Memory B cell (primary cell): ENCODE results near the gene TFR2.

Experiments used
- ATAC-seq: fragments of 150-1000 bp; cut with Tn5 transposase; 2 replicates; pipeline ENCODE4 v1.10.0; 2021; ENCODE audit warnings: low read depth, mild to moderate bottlenecking, moderate library complexity
- DNase-seq, 2 donors: peaks; one replicate each; pipeline ENCODE4 v3.0.0; 2022; ENCODE audit warnings: low spot score in 2 of 2
- H3K27ac Mint-ChIP-seq: one replicate; pipeline ENCODE4 v1.8.0; 2022; ENCODE audit warnings: mild to moderate bottlenecking, moderate library complexity, mixed read lengths
- H3K27me3 Mint-ChIP-seq: one replicate; pipeline ENCODE4 v1.8.0; 2022; ENCODE audit warnings: mixed read lengths
- H3K36me3 Mint-ChIP-seq: one replicate; pipeline ENCODE4 v1.8.0; 2022; ENCODE audit warnings: mild to moderate bottlenecking, mixed read lengths
- H3K4me1 Mint-ChIP-seq: one replicate; pipeline ENCODE4 v1.8.0; 2022; ENCODE audit warnings: mixed read lengths
- H3K4me3 Mint-ChIP-seq: one replicate; pipeline ENCODE4 v1.8.0; 2022; ENCODE audit warnings: mild to moderate bottlenecking, moderate library complexity, mixed read lengths
- H3K9me3 Mint-ChIP-seq: one replicate; pipeline ENCODE4 v1.8.0; 2022; ENCODE audit warnings: mixed read lengths

The TFR2 gene

DNA sequence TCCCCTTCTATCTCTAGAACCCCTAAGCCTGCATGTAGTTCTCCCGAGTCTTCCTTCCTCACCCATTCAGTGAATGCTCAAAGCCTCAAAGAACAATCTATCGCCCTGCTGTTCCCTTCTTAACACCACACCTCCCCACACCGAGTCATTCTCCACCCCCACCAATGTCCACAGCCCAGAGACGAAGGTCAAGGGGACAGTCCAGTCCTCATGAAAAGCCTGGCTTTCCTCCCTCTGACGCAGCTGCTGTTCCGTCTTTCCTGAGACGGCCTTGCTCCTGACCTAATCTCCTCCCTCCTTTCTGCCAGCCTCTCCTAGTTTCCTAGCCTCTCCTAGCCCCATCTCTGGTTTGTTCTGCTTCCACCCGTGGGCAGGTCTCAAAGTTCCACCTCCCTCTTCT is 19.8 kb downstream of the TFR2 start:
- Mint-ChIP-seq H3K4me1 (peaks cover 10% of the 10 kb centered on the region), H3K36me3 (peaks cover 2% of the 10 kb centered on the region), H3K4me3 (no peak overlapping the region), H3K27ac (no peak overlapping the region), H3K27me3 (no peaks in the 10 kb centered on the region), H3K9me3 (no peaks in the 10 kb centered on the region)
- ATAC-seq (no peak), DNase-seq (no peak)

DNA sequence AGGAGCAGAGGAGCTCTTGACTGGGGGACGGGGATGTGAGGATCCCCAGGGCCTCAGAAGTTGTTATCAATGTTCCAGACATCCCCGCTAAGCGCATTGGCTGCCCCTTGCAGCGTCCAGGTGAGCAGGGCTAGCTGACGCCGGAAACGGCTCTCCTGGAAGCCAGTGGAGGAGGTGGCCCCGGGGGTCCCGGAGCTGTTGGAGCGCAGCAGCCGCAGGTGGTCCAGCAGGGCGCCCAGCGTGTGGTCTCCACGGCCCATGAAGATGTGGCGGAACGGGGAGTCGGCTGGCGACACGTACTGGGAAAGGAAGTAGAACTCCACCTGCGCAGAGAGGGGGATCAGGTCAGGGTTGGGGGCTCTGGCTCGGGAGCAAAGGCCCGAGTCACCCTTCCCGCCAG is 20.5 kb downstream of the TFR2 start:
- DNase-seq = no peak
- no peak overlapping the region for H3K4me3 Mint-ChIP-seq
- H3K9me3 Mint-ChIP-seq = no peaks in the 10 kb centered on the region
- peaks cover 5% of the 10 kb centered on the region for H3K4me1 Mint-ChIP-seq
- no peak for ATAC-seq
- H3K27me3 Mint-ChIP-seq = no peaks in the 10 kb centered on the region
- peaks cover 2% of the 10 kb centered on the region for H3K36me3 Mint-ChIP-seq
- no peak overlapping the region for H3K27ac Mint-ChIP-seq

DNA sequence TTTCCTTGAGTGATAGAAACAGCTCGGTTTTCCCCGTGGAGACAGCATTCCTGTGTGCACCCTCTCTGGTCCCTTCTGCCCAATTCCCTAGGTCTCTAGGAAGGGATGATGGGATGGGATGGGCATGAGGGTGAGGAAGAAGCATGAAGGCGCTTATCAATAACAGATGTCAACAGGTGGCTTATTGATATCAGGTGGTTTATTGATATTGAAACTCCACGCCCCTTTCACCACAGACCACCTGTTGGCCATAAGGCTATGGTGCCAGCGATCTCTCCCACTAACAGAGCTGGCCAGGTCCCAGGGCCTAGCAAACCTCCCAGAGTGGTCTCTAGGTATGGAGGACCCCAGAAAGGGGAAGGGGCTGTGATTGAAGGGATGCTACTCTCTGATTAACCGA is 21.1 kb downstream of the TFR2 start:
- peaks cover under 1% of the 10 kb centered on the region for H3K4me1 Mint-ChIP-seq
- no peaks in the 10 kb centered on the region for H3K9me3 Mint-ChIP-seq
- no peak overlapping the region for H3K27ac Mint-ChIP-seq
- no peak for DNase-seq
- H3K4me3 Mint-ChIP-seq = no peak overlapping the region
- no peaks in the 10 kb centered on the region for H3K27me3 Mint-ChIP-seq
- peaks cover 2% of the 10 kb centered on the region for H3K36me3 Mint-ChIP-seq
- ATAC-seq = no peak

DNA sequence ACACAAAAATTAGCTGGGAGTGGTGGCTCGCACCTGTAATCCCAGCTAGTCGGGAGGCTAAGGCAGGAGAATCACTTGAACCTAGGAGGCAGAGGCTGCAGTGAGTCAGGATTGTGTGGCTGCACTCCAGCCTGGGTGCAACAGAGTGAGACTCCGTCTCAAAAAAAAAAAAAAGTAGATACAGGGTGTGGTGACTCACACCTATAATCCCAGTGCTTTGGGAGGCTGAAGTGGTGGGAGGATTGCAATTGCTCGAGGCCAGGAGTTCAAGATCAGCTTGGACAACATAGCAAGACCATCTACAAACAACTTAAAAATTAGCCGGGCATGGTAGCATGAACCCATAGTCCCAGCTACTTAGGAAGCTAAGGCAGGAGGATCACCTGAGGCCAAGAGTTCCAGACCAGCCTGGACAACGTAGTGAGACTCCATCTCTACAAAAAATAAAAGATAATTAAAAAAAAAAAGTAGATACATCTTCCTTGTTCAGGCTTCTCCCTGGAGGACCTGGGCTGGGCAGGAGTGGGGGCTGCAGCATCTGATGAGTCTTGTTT is 27.0 kb downstream of the TFR2 start:
- H3K4me3 Mint-ChIP-seq = no peak overlapping the region

DNA sequence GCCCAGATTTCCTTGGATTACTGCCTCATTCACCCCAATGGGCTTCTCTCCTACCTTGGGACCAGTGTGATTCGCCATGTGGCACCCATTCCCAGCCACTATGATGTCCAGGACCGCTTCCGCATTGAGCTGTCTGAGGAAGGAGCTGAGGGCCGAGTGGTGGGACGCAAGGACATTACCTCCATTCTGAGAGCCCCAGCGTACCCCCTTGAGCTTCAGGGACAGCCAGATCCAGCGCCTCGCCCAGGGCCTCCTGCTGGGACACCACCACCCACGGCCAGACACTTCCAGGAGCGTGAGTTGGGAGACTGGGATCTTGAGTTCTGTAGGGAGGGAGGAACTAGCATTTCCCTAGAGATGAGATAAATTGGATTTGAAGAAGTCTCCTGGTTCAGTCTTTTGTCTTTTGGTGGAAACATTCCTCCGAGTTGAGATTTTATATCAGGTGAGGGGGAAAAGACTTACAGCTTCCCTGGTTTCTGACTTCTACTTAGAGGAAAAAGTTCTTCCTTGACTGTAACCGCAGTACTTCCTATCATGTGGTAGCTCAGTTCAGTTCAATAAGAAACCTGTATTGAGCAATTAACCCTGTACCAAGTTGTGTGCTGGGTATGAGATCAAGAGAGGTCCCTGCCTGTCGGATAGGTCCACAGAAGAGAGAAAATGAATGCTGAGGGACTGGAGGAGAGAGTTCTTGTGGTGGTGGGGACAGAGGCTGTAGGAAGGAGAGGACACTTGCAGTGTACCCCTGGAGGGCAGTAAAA is 27.8 kb downstream of the TFR2 start:
- H3K4me1 Mint-ChIP-seq = peaks cover 3% of the 10 kb centered on the region
- no peaks in the 10 kb centered on the region for H3K27me3 Mint-ChIP-seq
- ATAC-seq = no peak
- H3K4me3 Mint-ChIP-seq = peak overlapping the region; percentile 77
- no peak for DNase-seq
- no peaks in the 10 kb centered on the region for H3K36me3 Mint-ChIP-seq
- H3K27ac Mint-ChIP-seq = no peak overlapping the region
- no peaks in the 10 kb centered on the region for H3K9me3 Mint-ChIP-seq

More for the DNA sequence above, 27.0 kb downstream of the TFR2 start:
- Mint-ChIP-seq H3K4me1 (peaks cover 3% of the 10 kb centered on the region), H3K27ac (no peak overlapping the region), H3K36me3 (no peaks in the 10 kb centered on the region), H3K27me3 (no peaks in the 10 kb centered on the region), H3K9me3 (no peaks in the 10 kb centered on the region)
- ATAC-seq = no peak
- no peak for DNase-seq

DNA sequence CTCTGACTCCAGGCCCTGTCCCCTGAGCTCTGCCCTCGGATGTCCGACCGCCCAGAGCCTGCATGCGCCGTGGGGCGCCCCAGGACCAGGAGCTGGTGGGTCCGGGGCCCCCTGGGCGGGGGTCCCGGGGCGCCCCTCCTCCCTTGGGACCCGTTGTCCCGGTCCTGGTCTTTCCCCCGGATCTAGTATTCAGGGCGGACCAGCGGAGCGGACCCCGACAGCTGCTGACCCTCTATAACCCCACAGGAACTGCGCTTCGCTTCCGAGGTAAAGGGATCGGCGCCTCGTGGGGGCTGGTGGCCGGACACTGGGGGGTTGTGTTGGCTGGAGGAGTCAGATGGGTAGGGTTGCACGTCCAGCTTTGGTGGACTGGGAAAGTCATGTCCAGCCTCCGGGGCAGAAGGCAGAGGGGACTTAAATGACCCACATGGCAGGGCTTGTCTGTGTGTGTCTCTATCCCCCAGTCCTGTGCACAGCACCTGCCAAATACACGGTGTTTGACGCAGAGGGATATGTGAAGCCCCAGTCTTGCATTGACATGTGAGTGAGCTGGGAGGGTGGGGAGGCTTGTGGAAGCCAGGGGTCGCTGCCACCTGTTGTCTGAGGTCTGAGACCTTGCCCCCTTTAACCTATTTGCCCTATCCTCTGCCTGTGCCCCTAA is 28.5 kb downstream of the TFR2 start:
- H3K27me3 Mint-ChIP-seq = no peaks in the 10 kb centered on the region
- DNase-seq (no peak), ATAC-seq (no peak)
- no peaks in the 10 kb centered on the region for H3K36me3 Mint-ChIP-seq
- peaks cover 3% of the 10 kb centered on the region for H3K4me1 Mint-ChIP-seq
- peak overlapping the region; percentile 98 for H3K27ac Mint-ChIP-seq
- no peaks in the 10 kb centered on the region for H3K9me3 Mint-ChIP-seq
- H3K4me3 Mint-ChIP-seq = peak overlapping the region; percentile 97

DNA sequence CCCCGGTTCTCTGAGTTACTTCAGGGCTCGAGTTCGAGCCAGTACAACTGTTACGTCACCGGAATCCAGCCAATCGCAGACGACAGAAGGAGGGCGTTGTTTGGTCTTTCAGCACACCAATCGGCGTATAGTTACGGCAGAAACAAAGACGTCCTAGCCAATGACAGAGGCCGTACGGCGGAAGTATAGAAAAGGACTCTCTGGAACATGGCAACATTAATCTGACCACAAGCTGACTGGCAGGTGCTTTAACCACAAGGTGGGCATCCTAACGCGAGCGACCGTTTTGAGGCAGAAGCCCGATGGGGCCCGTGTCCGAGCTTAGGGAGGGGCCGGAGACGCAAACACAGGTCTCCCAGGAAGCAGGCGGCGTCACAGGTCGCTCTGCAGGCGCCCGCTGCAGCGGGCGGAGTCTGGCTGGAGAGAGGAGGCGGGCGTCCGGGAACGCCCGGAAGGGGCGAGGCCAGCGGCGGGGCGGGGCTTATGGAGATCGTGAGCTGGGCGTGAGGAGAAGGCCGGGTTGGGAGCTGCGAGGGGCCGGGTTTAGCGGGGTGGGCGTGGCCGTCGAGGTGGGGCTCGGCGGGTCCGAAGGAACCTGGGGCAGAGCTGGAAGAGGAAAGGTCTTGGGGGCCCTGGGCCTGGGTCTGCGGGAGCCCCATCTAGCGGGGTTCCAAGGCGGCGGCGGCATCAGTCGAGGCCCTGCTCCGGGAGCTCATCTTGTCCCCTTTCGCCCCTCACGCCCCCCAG is 29.2 kb downstream of the TFR2 start, which contains the start of gene MOSPD3:
Gene MOSPD3 (plus strand): TSS at position 558 of the 747 bp plus-strand sequence. CDS start 252 bp downstream, outside the sequence.
- ATAC-seq (peak; percentile 87), DNase-seq (peak; percentile 98)
- no peaks in the 10 kb centered on the region for H3K9me3 Mint-ChIP-seq
- H3K4me1 Mint-ChIP-seq = peaks cover 4% of the 10 kb centered on the region
- H3K27me3 Mint-ChIP-seq = no peaks in the 10 kb centered on the region
- peak within 1 kb of the TSS; percentile 98 for H3K27ac Mint-ChIP-seq
- no peaks in the 10 kb centered on the region for H3K36me3 Mint-ChIP-seq
- H3K4me3 Mint-ChIP-seq = peak within 1 kb of the TSS; percentile 97

DNA sequence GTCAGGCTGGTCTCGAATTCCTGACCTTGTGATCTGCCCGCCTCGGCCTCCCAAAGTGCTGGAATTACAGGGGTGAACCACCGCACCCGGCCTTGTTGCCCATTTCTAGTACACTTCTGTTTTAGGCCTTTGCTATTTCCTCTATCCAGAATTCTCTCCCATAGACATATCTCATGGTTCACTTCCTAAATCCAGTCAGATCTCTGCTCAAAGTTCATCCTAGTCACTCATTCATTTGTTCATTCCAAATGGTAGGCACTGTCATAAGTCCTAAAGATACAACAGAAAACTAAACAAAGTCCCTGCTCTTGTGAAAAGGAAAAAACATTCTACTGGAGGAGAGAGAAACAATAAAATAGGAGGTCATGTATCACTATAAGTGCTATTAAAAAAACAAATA is 31.4 kb downstream of the TFR2 start:
- no peak for DNase-seq
- H3K27ac Mint-ChIP-seq = no peak overlapping the region
- no peaks in the 10 kb centered on the region for H3K27me3 Mint-ChIP-seq
- H3K4me1 Mint-ChIP-seq = peaks cover 12% of the 10 kb centered on the region
- H3K36me3 Mint-ChIP-seq = no peaks in the 10 kb centered on the region
- H3K9me3 Mint-ChIP-seq = no peaks in the 10 kb centered on the region
- no peak for ATAC-seq
- peak overlapping the region; percentile 0 for H3K4me3 Mint-ChIP-seq

DNA sequence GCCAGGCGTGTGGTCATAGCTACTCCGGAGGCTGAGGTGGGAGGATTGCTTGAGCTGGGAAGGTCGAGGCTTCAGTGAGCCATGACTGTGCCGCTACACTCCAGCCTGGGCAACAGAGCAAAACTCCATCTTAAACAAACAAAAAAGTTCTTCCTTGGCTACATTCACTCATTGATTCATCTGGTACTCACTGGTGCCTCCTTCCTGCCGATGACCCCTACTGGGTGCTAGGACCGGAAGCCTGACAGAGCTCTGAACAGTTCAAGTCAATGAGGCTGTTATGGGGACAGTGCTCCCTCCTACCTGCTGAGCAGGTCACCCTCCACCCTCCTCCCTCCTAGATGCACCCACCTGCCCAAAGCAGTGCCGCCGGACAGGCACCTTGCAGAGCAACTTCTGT is 34.2 kb downstream of the TFR2 start:
- no peak overlapping the region for H3K4me3 Mint-ChIP-seq

DNA sequence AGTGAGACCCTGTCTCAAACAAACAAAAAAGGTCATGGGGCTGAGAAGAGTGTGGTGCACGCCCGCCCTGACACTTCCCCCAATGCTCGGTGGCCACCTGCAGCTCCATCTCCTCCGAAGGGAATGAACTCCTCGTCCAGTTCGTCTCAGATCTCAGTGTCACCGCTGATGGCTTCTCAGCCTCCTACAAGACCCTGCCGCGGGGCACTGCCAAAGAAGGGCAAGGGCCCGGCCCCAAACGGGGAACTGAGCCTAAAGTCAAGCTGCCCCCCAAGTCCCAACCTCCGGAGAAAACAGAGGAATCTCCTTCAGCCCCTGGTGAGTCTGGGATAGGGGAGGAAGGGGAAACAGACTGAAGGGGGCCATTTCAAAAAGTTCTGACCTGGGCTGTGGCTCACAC is 35.0 kb downstream of the TFR2 start:
- no peak overlapping the region for H3K27ac Mint-ChIP-seq
- no peak overlapping the region for H3K4me3 Mint-ChIP-seq
- no peak for ATAC-seq

More for the DNA sequence above, 34.2 kb downstream of the TFR2 start:
- H3K9me3 Mint-ChIP-seq = no peaks in the 10 kb centered on the region
- ATAC-seq (no peak), DNase-seq (no peak)
- H3K27ac Mint-ChIP-seq = no peak overlapping the region
- H3K36me3 Mint-ChIP-seq = no peaks in the 10 kb centered on the region
- H3K27me3 Mint-ChIP-seq = no peaks in the 10 kb centered on the region
- peaks cover 17% of the 10 kb centered on the region for H3K4me1 Mint-ChIP-seq

DNA sequence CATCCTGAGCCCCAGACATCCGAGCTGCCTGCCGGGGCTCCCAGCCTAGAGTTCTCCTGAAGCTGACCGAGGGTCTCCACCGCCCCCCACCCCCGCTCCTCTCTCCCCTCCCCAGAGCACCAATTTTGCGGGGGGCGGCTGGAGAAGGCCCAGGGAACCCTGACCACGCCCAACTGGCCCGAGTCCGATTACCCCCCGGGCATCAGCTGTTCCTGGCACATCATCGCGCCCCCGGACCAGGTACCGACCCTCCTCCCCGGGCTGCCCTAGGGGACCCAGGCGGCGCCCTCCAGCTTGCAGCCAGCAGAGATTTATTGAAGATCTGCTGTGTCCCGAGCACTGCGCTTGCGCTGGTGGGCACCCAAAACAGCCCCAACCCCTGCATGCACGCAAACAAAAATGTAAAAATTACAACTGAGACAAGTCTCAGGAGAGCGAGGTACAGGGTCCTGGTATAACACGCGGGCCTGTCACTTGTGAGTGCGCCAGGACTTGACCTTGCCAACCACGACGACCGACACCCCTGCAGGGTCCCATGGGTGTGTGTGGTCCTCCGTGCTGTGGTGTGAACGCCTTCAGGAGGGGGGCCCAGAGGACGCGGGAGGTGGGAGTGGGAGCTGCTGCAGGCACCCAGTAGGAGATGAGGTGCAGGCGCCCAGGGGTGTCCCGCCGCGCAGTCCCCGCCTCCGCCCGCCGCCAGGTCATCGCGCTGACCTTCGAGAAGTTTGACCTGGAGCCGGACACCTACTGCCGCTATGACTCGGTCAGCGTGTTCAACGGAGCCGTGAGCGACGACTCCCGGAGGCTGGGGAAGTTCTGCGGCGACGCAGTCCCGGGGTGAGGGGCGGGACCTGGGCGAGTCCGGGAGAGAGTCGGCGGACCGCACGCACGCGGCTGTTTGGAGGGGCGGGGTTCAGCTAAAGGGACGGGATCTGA is 36.1 kb downstream of the TFR2 start:
- H3K36me3 Mint-ChIP-seq = no peaks in the 10 kb centered on the region
- peak overlapping the region; percentile 87 for H3K4me3 Mint-ChIP-seq
- peaks cover 17% of the 10 kb centered on the region for H3K4me1 Mint-ChIP-seq
- no peaks in the 10 kb centered on the region for H3K9me3 Mint-ChIP-seq
- H3K27ac Mint-ChIP-seq = peak overlapping the region; percentile 62
- no peaks in the 10 kb centered on the region for H3K27me3 Mint-ChIP-seq
- ATAC-seq (peak; percentile 27), DNase-seq (peak in 1 of 2 donors; percentile 37)

More for the DNA sequence above, 35.0 kb downstream of the TFR2 start:
- peaks cover 17% of the 10 kb centered on the region for H3K4me1 Mint-ChIP-seq
- DNase-seq = no peak
- H3K27me3 Mint-ChIP-seq = no peaks in the 10 kb centered on the region
- H3K36me3 Mint-ChIP-seq = no peaks in the 10 kb centered on the region
- no peaks in the 10 kb centered on the region for H3K9me3 Mint-ChIP-seq

DNA sequence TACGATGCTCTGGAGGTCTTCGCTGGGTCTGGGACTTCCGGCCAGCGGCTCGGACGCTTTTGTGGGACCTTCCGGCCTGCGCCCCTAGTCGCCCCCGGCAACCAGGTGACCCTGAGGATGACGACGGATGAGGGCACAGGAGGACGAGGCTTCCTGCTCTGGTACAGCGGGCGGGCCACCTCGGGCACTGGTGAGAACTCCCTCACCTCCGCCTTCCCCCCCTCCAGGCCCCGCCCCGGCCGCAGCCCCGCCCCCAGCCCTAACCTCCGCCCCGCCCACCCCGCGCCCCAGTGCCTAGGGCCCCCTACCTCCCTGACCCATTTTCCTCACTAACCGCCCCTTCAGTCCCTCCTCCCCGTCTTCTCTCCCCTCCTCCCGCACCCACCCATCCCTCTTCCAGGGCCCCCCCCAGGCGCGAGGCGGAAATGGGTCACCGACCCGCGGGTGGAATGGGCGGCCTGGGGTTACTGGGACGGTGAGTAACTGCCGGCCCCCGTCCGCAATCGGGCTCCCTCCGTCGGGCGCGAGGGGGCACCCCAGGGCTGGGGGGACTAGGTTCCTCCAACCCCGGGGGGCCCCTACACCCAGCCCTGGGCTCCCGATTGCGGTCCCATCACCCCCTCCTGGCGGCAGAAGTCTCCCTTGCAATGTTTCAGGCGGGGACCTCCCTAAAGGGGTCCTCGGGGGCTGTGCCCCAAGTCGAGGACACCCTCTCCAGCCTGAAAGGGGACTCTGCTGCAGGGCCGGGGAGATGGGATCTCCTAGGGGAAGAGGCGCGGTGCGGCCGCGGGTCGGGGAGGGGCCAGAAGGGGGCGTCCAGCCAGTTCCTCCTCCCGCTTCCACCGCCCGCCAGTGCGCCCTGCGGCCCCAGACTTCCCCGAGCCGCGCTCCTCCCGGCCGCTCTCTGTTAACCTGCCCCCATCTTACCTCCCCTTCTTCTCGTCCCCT is 37.0 kb downstream of the TFR2 start:
- Mint-ChIP-seq H3K4me1 (peaks cover 17% of the 10 kb centered on the region), H3K27me3 (no peaks in the 10 kb centered on the region), H3K36me3 (no peaks in the 10 kb centered on the region), H3K9me3 (no peaks in the 10 kb centered on the region), H3K27ac (peak overlapping the region; percentile 62), H3K4me3 (peak overlapping the region; percentile 87)
- ATAC-seq (peak; percentile 74), DNase-seq (peak; percentile 65 to 73)
